ENCODE data around the gene FAM171A2.
"Not testable (repeated sequence)": the region's sequence is repeated elsewhere in the genome, so short reads cannot be mapped to it uniquely, and the experiment has no call there.

FAM171A2 gene

GRCh38 chr17:44383363-44383762, 19.7 kb upstream of the FAM171A2 start:
- DNase-seq, result no peak

- DNase-seq, result no peak
Observed at GRCh38 chr17:44382917-44383316, 19.3 kb upstream of the FAM171A2 start.

- no peak for DNase-seq
Observed at GRCh38 chr17:44381810-44382305, 18.2 kb upstream of the FAM171A2 start.

- no peak for DNase-seq
Observed at GRCh38 chr17:44380767-44381166, 17.1 kb upstream of the FAM171A2 start.

- DNase-seq, result no peak
Observed at GRCh38 chr17:44379887-44380286, 16.2 kb upstream of the FAM171A2 start.

- no peak for DNase-seq
Observed at GRCh38 chr17:44378171-44378705, 14.6 kb upstream of the FAM171A2 start.

GRCh38 chr17:44376779-44377178, 13.1 kb upstream of the FAM171A2 start:
- no peak for DNase-seq

- DNase-seq, result no peak
Observed at GRCh38 chr17:44376124-44376523, 12.5 kb upstream of the FAM171A2 start.

- no peak for DNase-seq
Observed at GRCh38 chr17:44375196-44376017, 11.8 kb upstream of the FAM171A2 start.

- DNase-seq, result no peak
Observed at GRCh38 chr17:44374306-44375195, 10.9 kb upstream of the FAM171A2 start.

- no peak for DNase-seq
Observed at GRCh38 chr17:44372036-44372435, 8.4 kb upstream of the FAM171A2 start.

- not testable (repeated sequence) for DNase-seq
Observed at GRCh38 chr17:44369414-44370023, 5.9 kb upstream of the FAM171A2 start.

- DNase-seq, result not testable (repeated sequence)
Observed at GRCh38 chr17:44368391-44369243, 5.0 kb upstream of the FAM171A2 start.

- no peak for DNase-seq
Observed at GRCh38 chr17:44367231-44367979, 3.8 kb upstream of the FAM171A2 start.

- DNase-seq, result not testable (repeated sequence)
Observed at GRCh38 chr17:44365051-44365450, 1.4 kb upstream of the FAM171A2 start.

- DNase-seq, result no peak
Observed at GRCh38 chr17:44362949-44363612, 572 bp downstream of the FAM171A2 start.

- no peak for DNase-seq
Observed at GRCh38 chr17:44362459-44362948, 1.1 kb downstream of the FAM171A2 start.

GRCh38 chr17:44361292-44362260, 2.1 kb downstream of the FAM171A2 start:
- DNase-seq, result no peak

GRCh38 chr17:44360826-44361225, 2.8 kb downstream of the FAM171A2 start:
- no peak for DNase-seq
